Trophoblast cell (in vitro differentiated cells and primary cell): ENCODE data around the gene EFNA2.

Experiments
- DNase-seq, 2 donors: peaks; one replicate each; pipeline ENCODE4 v3.0.0-alpha.2; 2016
- H2AFZ ChIP-seq: 2 replicates; pipeline ENCODE4 v1.6.1; 2013; ENCODE audit warnings: low read length, moderate library complexity, mild to moderate bottlenecking; ENCODE audit not compliant: insufficient read depth, poor library complexity
- H2AK5ac ChIP-seq: 2 replicates; pipeline ENCODE4 v1.6.1; 2013; ENCODE audit warnings: mild to moderate bottlenecking, low read length
- H2BK120ac ChIP-seq: 2 replicates; pipeline ENCODE4 v1.6.1; 2013; ENCODE audit warnings: low read length, mild to moderate bottlenecking, moderate library complexity; ENCODE audit not compliant: insufficient read depth, poor library complexity
- H2BK12ac ChIP-seq: 2 replicates; pipeline ENCODE4 v1.6.1; 2013; ENCODE audit warnings: mild to moderate bottlenecking, low read length, moderate library complexity
- H2BK5ac ChIP-seq: 2 replicates; pipeline ENCODE4 v1.6.1; 2013; ENCODE audit warnings: low read length, low read depth, moderate library complexity, mild to moderate bottlenecking; ENCODE audit not compliant: poor library complexity
- H3K14ac ChIP-seq: 2 replicates; pipeline ENCODE4 v1.6.1; 2013; ENCODE audit warnings: mild to moderate bottlenecking, low read length
- H3K18ac ChIP-seq: 2 replicates; pipeline ENCODE4 v1.6.1; 2013; ENCODE audit warnings: mild to moderate bottlenecking, low read length
- H3K23ac ChIP-seq: 2 replicates; pipeline ENCODE4 v1.6.1; 2013; ENCODE audit warnings: low read length
- H3K27ac ChIP-seq: 2 replicates; pipeline ENCODE4 v1.5.1; 2013; ENCODE audit warnings: low read depth, mild to moderate bottlenecking, inconsistent platforms, low read length, moderate library complexity
- H3K27me3 ChIP-seq: 2 replicates; pipeline ENCODE4 v1.6.1; 2013; ENCODE audit warnings: inconsistent platforms, mild to moderate bottlenecking, low read length, moderate library complexity; ENCODE audit not compliant: insufficient read depth
- H3K36me3 ChIP-seq, 2 experiments: 1 replicate in 1 of 2; 2 replicates in 1 of 2; pipeline ENCODE4 v1.6.1; 2013; ENCODE audit warnings: low read length in 2 of 2, mild to moderate bottlenecking in 2 of 2, moderate library complexity in 1 of 2; ENCODE audit not compliant: insufficient read depth in 2 of 2, control insufficient read depth in 1 of 2
- H3K4ac ChIP-seq: 2 replicates; pipeline ENCODE4 v1.6.1; 2013; ENCODE audit warnings: low read depth, mild to moderate bottlenecking, low read length, moderate library complexity
- H3K4me1 ChIP-seq, 2 experiments: 1 replicate in 1 of 2; 2 replicates in 1 of 2; pipeline ENCODE4 v1.6.1; 2013; ENCODE audit warnings: low read length in 2 of 2, mild to moderate bottlenecking in 2 of 2, moderate library complexity in 1 of 2; ENCODE audit not compliant: insufficient read depth in 2 of 2, control insufficient read depth in 1 of 2
- H3K4me2 ChIP-seq: 2 replicates; pipeline ENCODE4 v1.6.1; 2013; ENCODE audit warnings: inconsistent platforms, mild to moderate bottlenecking, low read length, moderate library complexity
- H3K4me3 ChIP-seq: 2 replicates; pipeline ENCODE4 v1.5.1; 2013; ENCODE audit warnings: mild to moderate bottlenecking, low read depth, low read length, inconsistent platforms
- H3K79me1 ChIP-seq: one replicate; pipeline ENCODE4 v1.6.1; 2013; ENCODE audit warnings: low read length
- H3K79me2 ChIP-seq: 2 replicates; pipeline ENCODE4 v1.6.1; 2013; ENCODE audit warnings: low read length, mild to moderate bottlenecking; ENCODE audit not compliant: control insufficient read depth, insufficient read depth, poor library complexity
- H3K9ac ChIP-seq: 2 replicates; pipeline ENCODE4 v1.6.1; 2013; ENCODE audit warnings: mild to moderate bottlenecking, low read length
- H3K9me3 ChIP-seq: 2 replicates; pipeline ENCODE4 v1.6.1; 2013; ENCODE audit warnings: low read depth, mild to moderate bottlenecking, control low read depth, inconsistent platforms, low read length; ENCODE audit not compliant: insufficient read depth
- H4K12ac ChIP-seq: 2 replicates; pipeline ENCODE4 v1.6.1; 2013; ENCODE audit warnings: low read depth, mild to moderate bottlenecking, low read length, moderate library complexity
- H4K8ac ChIP-seq: 2 replicates; pipeline ENCODE4 v1.6.1; 2013; ENCODE audit warnings: low read depth, mild to moderate bottlenecking, low read length, moderate library complexity
- H4K91ac ChIP-seq: one replicate; pipeline ENCODE4 v1.6.1; 2013; ENCODE audit warnings: low read depth, mild to moderate bottlenecking, low read length, moderate library complexity
- WGBS: extraction: QIAGEN DNeasy Blood & Tissue Kit; methylation state at CpG from one replicate; pipeline ENCODE4 v1.1.7; 2013; ENCODE audit warnings: missing lambda C conversion rate; ENCODE audit not compliant: insufficient read length, insufficient coverage; ENCODE audit errors: extremely low coverage; 5-methylcytosine and 5-hydroxymethylcytosine counted together

EFNA2 gene

GRCh38 chr19:1296078-1296477 lies 10.4 kb downstream of the EFNA2 start:
- no peaks in the 10 kb centered on the region for H3K79me2 ChIP-seq
- no peak overlapping the region for H2BK120ac ChIP-seq
- no peak overlapping the region for H3K14ac ChIP-seq
- H2BK5ac ChIP-seq: no peak overlapping the region
- DNase-seq: no peak
- no peaks in the 10 kb centered on the region for H3K9me3 ChIP-seq
- H3K4me3 ChIP-seq: no peak overlapping the region
- no peak overlapping the region for H2AFZ ChIP-seq
- H3K4ac ChIP-seq: no peak overlapping the region
- H3K4me1 ChIP-seq: peaks cover 0 to 3% of the 10 kb centered on the region in 2 experiments
- no peak overlapping the region for H2BK12ac ChIP-seq
- no peak overlapping the region for H4K91ac ChIP-seq
- H3K36me3 ChIP-seq: peaks cover 0 to 2% of the 10 kb centered on the region in 2 experiments
- no peak overlapping the region for H3K27ac ChIP-seq
- H3K27me3 ChIP-seq: no peaks in the 10 kb centered on the region
- no CpG with 5 or more reads among the region's 13 CpGs for WGBS
- H3K23ac ChIP-seq: no peak overlapping the region
- H3K9ac ChIP-seq: no peak overlapping the region
- H2AK5ac ChIP-seq: no peak overlapping the region
- no peak overlapping the region for H3K18ac ChIP-seq
- H3K79me1 ChIP-seq: no peaks in the 10 kb centered on the region
- H4K8ac ChIP-seq: no peak overlapping the region
- no peak overlapping the region for H4K12ac ChIP-seq
- no peak overlapping the region for H3K4me2 ChIP-seq

- H2BK120ac ChIP-seq: no peak overlapping the region
- no CpG with 5 or more reads among the region's 24 CpGs for WGBS
Observed at GRCh38 chr19:1296575-1297271, 11.1 kb downstream of the EFNA2 start.

GRCh38 chr19:1298235-1298634 lies 12.6 kb downstream of the EFNA2 start:
- H4K12ac ChIP-seq: no peak overlapping the region
- H3K14ac ChIP-seq: no peak overlapping the region
- H3K9ac ChIP-seq: no peak overlapping the region
- no peak overlapping the region for H3K27ac ChIP-seq
- WGBS: no CpG with 5 or more reads among the region's 8 CpGs
- H2BK5ac ChIP-seq: no peak overlapping the region
- H3K79me2 ChIP-seq: no peaks in the 10 kb centered on the region
- H3K4me2 ChIP-seq: no peak overlapping the region
- H3K36me3 ChIP-seq: peaks cover 0 to 2% of the 10 kb centered on the region in 2 experiments
- no peak overlapping the region for H2BK120ac ChIP-seq
- H2AFZ ChIP-seq: no peak overlapping the region
- H3K23ac ChIP-seq: no peak overlapping the region
- H3K9me3 ChIP-seq: no peaks in the 10 kb centered on the region
- no peak overlapping the region for H2BK12ac ChIP-seq
- H4K8ac ChIP-seq: no peak overlapping the region
- no peak overlapping the region for H3K18ac ChIP-seq
- no peaks in the 10 kb centered on the region for H3K79me1 ChIP-seq
- H3K4me1 ChIP-seq: peaks cover 0 to 3% of the 10 kb centered on the region in 2 experiments
- H3K4ac ChIP-seq: no peak overlapping the region
- no peak overlapping the region for H3K4me3 ChIP-seq
- H3K27me3 ChIP-seq: no peaks in the 10 kb centered on the region
- no peak overlapping the region for H2AK5ac ChIP-seq
- DNase-seq: no peak
- no peak overlapping the region for H4K91ac ChIP-seq

More at GRCh38 chr19:1296575-1297271, 11.1 kb downstream of the EFNA2 start:
- no peak overlapping the region for H3K4me3 ChIP-seq
- H3K79me1 ChIP-seq: no peaks in the 10 kb centered on the region
- no peak overlapping the region for H4K8ac ChIP-seq
- no peak for DNase-seq
- peaks cover 0 to 2% of the 10 kb centered on the region in 2 experiments for H3K36me3 ChIP-seq
- no peaks in the 10 kb centered on the region for H3K9me3 ChIP-seq
- H3K27me3 ChIP-seq: no peaks in the 10 kb centered on the region
- no peak overlapping the region for H4K12ac ChIP-seq
- H3K23ac ChIP-seq: no peak overlapping the region
- no peak overlapping the region for H2AFZ ChIP-seq
- no peak overlapping the region for H2AK5ac ChIP-seq
- H3K79me2 ChIP-seq: no peaks in the 10 kb centered on the region
- no peak overlapping the region for H3K18ac ChIP-seq
- H3K9ac ChIP-seq: no peak overlapping the region
- no peak overlapping the region for H3K4ac ChIP-seq
- H3K4me2 ChIP-seq: no peak overlapping the region
- H2BK5ac ChIP-seq: no peak overlapping the region
- no peak overlapping the region for H4K91ac ChIP-seq
- H2BK12ac ChIP-seq: no peak overlapping the region
- H3K4me1 ChIP-seq: peaks cover 0 to 3% of the 10 kb centered on the region in 2 experiments
- no peak overlapping the region for H3K14ac ChIP-seq
- no peak overlapping the region for H3K27ac ChIP-seq

- Histone ChIP-seq H4K12ac (no peak overlapping the region), H3K36me3 (peaks cover 0 to 2% of the 10 kb centered on the region in 2 experiments), H3K27me3 (no peaks in the 10 kb centered on the region), H3K4me1 (peaks cover 0 to 3% of the 10 kb centered on the region in 2 experiments), H2BK12ac (no peak overlapping the region), H3K9ac (no peak overlapping the region), H2AFZ (no peak overlapping the region), H3K27ac (no peak overlapping the region), H2BK5ac (no peak overlapping the region), H3K4me2 (no peak overlapping the region), H2AK5ac (no peak overlapping the region), H3K4me3 (no peak overlapping the region), H3K79me2 (no peaks in the 10 kb centered on the region), H4K91ac (no peak overlapping the region), H3K4ac (no peak overlapping the region), H2BK120ac (no peak overlapping the region), H3K18ac (no peak overlapping the region), H4K8ac (no peak overlapping the region), H3K79me1 (no peaks in the 10 kb centered on the region), H3K14ac (no peak overlapping the region), H3K23ac (no peak overlapping the region), H3K9me3 (peaks cover 3% of the 10 kb centered on the region)
- no CpG with 5 or more reads among the region's 34 CpGs for WGBS
- DNase-seq: no peak
Observed at GRCh38 chr19:1299801-1300200, 14.1 kb downstream of the EFNA2 start.
